Osteoblast (primary cell): ENCODE results near the gene NTM. TPM values are rescaled to one million over a fixed set of nuclear protein-coding genes. Genes with fewer than 3 reads are reported as not detected.
A peak's percentile ranks its signal among the peaks of the same experiment; 100 is the strongest.

Experiments used
- DNase-seq: peaks from one replicate; pipeline ENCODE4 v3.0.0; 2011; ENCODE audit warnings: low spot score, mixed read lengths; ENCODE audit not compliant: insufficient read length; ENCODE audit errors: missing footprints
- H2AFZ ChIP-seq: 2 replicates; pipeline ENCODE4 v1.6.0; 2011; ENCODE audit warnings: mild to moderate bottlenecking, low read length
- H3K27ac ChIP-seq: 2 replicates; pipeline ENCODE4 v1.5.1; 2011; ENCODE audit warnings: mild to moderate bottlenecking, low read depth, low read length, moderate library complexity
- H3K27me3 ChIP-seq: 2 replicates; pipeline ENCODE4 v1.6.0; 2012; ENCODE audit warnings: mild to moderate bottlenecking, control low read depth, inconsistent platforms, low read length, moderate library complexity; ENCODE audit not compliant: insufficient read depth
- H3K36me3 ChIP-seq: 2 replicates; pipeline ENCODE4 v1.5.1; 2011; ENCODE audit warnings: mild to moderate bottlenecking, low read length, control low read depth, moderate library complexity; ENCODE audit not compliant: insufficient read depth
- H3K4me1 ChIP-seq: 2 replicates; pipeline ENCODE4 v1.5.1; 2011; ENCODE audit warnings: mild to moderate bottlenecking, low read length, control low read depth, moderate library complexity; ENCODE audit not compliant: insufficient read depth
- H3K4me2 ChIP-seq: 2 replicates; pipeline ENCODE4 v1.6.0; 2011; ENCODE audit warnings: mild to moderate bottlenecking, low read length; ENCODE audit not compliant: insufficient read depth
- H3K4me3 ChIP-seq: fragments of 200-600 bp; sonication (generic); 3 replicates; pipeline ENCODE4 v1.5.1; 2012; ENCODE audit warnings: mild to moderate bottlenecking, low read length, inconsistent platforms; ENCODE audit not compliant: insufficient read depth
- H3K79me2 ChIP-seq: 2 replicates; pipeline ENCODE4 v1.6.0; 2012; ENCODE audit warnings: mild to moderate bottlenecking, low read length, control low read depth, inconsistent platforms; ENCODE audit not compliant: insufficient read depth
- H3K9me3 ChIP-seq: 2 replicates; pipeline ENCODE4 v1.5.1; 2011; ENCODE audit warnings: low read depth, low read length, control low read depth
- H4K20me1 ChIP-seq: 2 replicates; pipeline ENCODE4 v1.6.0; 2012; ENCODE audit warnings: mild to moderate bottlenecking, low read length, control low read depth; ENCODE audit not compliant: insufficient read depth
- CTCF ChIP-seq: IDR thresholded peaks from 2 replicates; pipeline ENCODE4 v1.5.1; 2011; ENCODE audit warnings: mild to moderate bottlenecking, low read depth, low read length, moderate library complexity; ENCODE audit errors: extremely low read depth
- total RNA-seq: library from RNA; depleted of rRNA; stranded (reverse); fragments of >200 nt; gene quantifications from 2 replicates; pipeline ENCODE4 v1.2.3, GENCODE V29; 2012

NTM gene
- total RNA-seq, 1 donor: 48.1 TPM

- H3K27ac ChIP-seq: no peak overlapping the region
- H2AFZ ChIP-seq: no peak overlapping the region
- no peaks in the 10 kb centered on the region for H3K4me1 ChIP-seq
- TF ChIP-seq CTCF: no peak
- H3K79me2 ChIP-seq: no peaks in the 10 kb centered on the region
- H3K36me3 ChIP-seq: no peaks in the 10 kb centered on the region
- no peak overlapping the region for H3K4me2 ChIP-seq
- DNase-seq: no peak
- H3K4me3 ChIP-seq: no peak overlapping the region
- H3K9me3 ChIP-seq: no peaks in the 10 kb centered on the region
- H4K20me1 ChIP-seq: no peaks in the 10 kb centered on the region
- H3K27me3 ChIP-seq: peaks cover 3% of the 10 kb centered on the region
Observed at GRCh38 chr11:131543389-131544025, 173.1 kb downstream of the NTM start.

- H3K27ac ChIP-seq: no peak overlapping the region
- no peak overlapping the region for H3K4me2 ChIP-seq
- TF ChIP-seq CTCF: no peak
- H3K27me3 ChIP-seq: no peaks in the 10 kb centered on the region
- no peaks in the 10 kb centered on the region for H3K79me2 ChIP-seq
- H3K36me3 ChIP-seq: no peaks in the 10 kb centered on the region
- H4K20me1 ChIP-seq: no peaks in the 10 kb centered on the region
- H3K9me3 ChIP-seq: no peaks in the 10 kb centered on the region
- DNase-seq: no peak
- no peak overlapping the region for H3K4me3 ChIP-seq
- H2AFZ ChIP-seq: no peak overlapping the region
- no peaks in the 10 kb centered on the region for H3K4me1 ChIP-seq
Observed at GRCh38 chr11:131544591-131544990, 174.2 kb downstream of the NTM start.

GRCh38 chr11:131546218-131546895, 175.9 kb downstream of the NTM start:
- no peak for DNase-seq
- H3K27me3 ChIP-seq: no peaks in the 10 kb centered on the region

More at GRCh38 chr11:131546218-131546895, 175.9 kb downstream of the NTM start:
- peak overlapping the region; percentile 57 for H3K4me3 ChIP-seq
- no peaks in the 10 kb centered on the region for H4K20me1 ChIP-seq
- peak overlapping the region; percentile 76 for H2AFZ ChIP-seq
- H3K9me3 ChIP-seq: no peaks in the 10 kb centered on the region
- H3K4me1 ChIP-seq: no peaks in the 10 kb centered on the region
- no peaks in the 10 kb centered on the region for H3K79me2 ChIP-seq
- no peak for TF ChIP-seq CTCF
- no peak overlapping the region for H3K27ac ChIP-seq
- H3K36me3 ChIP-seq: no peaks in the 10 kb centered on the region
- H3K4me2 ChIP-seq: peak overlapping the region; percentile 75
